ENCODE measurements around the gene HPCA. TPM values are rescaled to one million over a fixed set of nuclear protein-coding genes. Genes with fewer than 3 reads are reported as not detected.

The HPCA gene
- under 1 TPM in 2 of 4 donors, not detected in 2; 0.64 to 0.96 TPM for total RNA-seq

DNA sequence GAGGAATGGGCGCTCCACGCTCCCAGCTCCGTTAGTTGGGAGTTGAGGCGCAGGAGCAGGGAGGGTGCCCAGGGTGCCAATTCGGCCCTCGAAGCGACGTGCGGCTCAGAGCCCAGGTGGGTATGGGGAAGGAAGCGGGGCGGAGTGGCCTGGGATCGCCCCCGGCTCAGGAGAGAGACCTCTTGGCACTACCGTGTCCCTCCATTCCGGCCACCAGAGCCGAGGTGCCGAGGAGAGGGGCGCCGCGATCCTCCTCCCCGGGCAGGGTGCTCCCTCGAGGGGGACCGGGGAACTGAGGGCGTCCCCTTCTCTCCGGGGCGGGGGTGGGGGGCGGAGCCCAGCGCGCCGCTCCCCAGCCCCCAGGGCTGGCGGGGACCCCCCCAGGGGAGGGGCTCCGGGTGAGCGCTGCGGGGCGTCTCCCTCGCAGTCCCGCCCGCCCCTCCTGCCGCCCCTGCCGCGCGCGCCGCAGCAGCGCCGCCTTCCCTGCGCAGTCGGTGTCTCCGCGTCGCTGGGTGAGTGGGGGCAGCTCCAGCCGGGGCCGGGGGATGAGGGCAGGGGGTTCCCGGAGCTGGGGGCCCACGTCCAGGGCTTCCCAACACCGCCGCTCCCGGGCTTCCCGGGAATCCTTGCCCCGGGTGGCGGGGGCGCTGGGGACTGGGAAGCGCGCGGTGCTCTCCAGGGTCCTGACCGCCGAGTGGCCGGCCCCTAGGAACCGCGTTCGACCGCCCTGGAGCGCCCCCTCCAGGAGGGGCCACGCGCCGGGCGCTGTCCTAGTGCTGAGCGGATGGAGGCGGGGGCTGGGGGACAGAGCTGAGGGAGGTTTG is at the start of gene HPCA:
TSS of gene HPCA (plus strand) at position 488 of the 824 bp plus-strand sequence. CDS start 2,408 bp downstream, outside the sequence.
- peak; percentile 72 for DNase-seq
- 6% methylated on average over 45 of the region's 79 CpGs; no CpG with 5 or more reads in 1 of the 2 donors for WGBS, 2 donors (ENCODE audit: low coverage in 1 of 2)
- intact Hi-C loops (cut with DNase I; ENCODE audit: low total_unique reads) (no loop called here), in situ Hi-C loops (cut with MboI; ENCODE audit: low pct_ligation_motif_present in 1 of 4, low pct_unique_long_range_greater_than_20kb in 1 of 4, low sequenced_read_pairs in 3 of 4) (no loop called here)
- no peaks in the 10 kb centered on the region for H3K36me3 ChIP-seq
- no peak within 1 kb of the TSS for H3K27ac ChIP-seq
- no peaks in the 10 kb centered on the region for H3K9me3 ChIP-seq
- H3K27me3 ChIP-seq, result peaks cover 62% of the 10 kb centered on the region
- H3K4me1 ChIP-seq, result peaks cover 0 to 12% (median 6%) of the 10 kb centered on the region in 4 donors
- TF ChIP-seq, protein P1, sequence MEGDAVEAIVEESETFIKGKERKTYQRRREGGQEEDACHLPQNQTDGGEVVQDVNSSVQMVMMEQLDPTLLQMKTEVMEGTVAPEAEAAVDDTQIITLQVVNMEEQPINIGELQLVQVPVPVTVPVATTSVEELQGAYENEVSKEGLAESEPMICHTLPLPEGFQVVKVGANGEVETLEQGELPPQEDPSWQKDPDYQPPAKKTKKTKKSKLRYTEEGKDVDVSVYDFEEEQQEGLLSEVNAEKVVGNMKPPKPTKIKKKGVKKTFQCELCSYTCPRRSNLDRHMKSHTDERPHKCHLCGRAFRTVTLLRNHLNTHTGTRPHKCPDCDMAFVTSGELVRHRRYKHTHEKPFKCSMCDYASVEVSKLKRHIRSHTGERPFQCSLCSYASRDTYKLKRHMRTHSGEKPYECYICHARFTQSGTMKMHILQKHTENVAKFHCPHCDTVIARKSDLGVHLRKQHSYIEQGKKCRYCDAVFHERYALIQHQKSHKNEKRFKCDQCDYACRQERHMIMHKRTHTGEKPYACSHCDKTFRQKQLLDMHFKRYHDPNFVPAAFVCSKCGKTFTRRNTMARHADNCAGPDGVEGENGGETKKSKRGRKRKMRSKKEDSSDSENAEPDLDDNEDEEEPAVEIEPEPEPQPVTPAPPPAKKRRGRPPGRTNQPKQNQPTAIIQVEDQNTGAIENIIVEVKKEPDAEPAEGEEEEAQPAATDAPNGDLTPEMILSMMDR (IDR thresholded peaks at IDR 0.05), result peak; percentile 22 to 60 (median 49)
- TF ChIP-seq POLR2AphosphoS5 (IDR thresholded peaks at IDR 0.05), result no peak
- H3K4me3 ChIP-seq, result peak within 1 kb of the TSS in 2 of 4 donors; percentile 12 to 35

- no peak overlapping the region for H3K27ac ChIP-seq
- H3K36me3 ChIP-seq, result peaks cover 0 to 37% (median 7%) of the 10 kb centered on the region in 4 donors
- intact Hi-C loops (cut with DNase I; ENCODE audit: low total_unique reads) (no loop called here), in situ Hi-C loops (cut with MboI; ENCODE audit: low pct_ligation_motif_present in 1 of 4, low pct_unique_long_range_greater_than_20kb in 1 of 4, low sequenced_read_pairs in 3 of 4) (no loop called here)
- H3K9me3 ChIP-seq, result peaks cover 0 to 3% of the 10 kb centered on the region in 2 donors
- H3K4me3 ChIP-seq, result no peak overlapping the region
- DNase-seq, result no peak
- no peaks in the 10 kb centered on the region for H3K4me1 ChIP-seq
- TF ChIP-seq EP300 (IDR thresholded peaks at IDR 0.05; ENCODE audit: low read depth) (no peak), POLR2A (IDR thresholded peaks at IDR 0.05) (no peak), POLR2AphosphoS5 (IDR thresholded peaks at IDR 0.05) (no peak)
- TF ChIP-seq, protein P1 (IDR thresholded peaks at IDR 0.05), result no peak
- WGBS, 2 donors (ENCODE audit: low coverage in 1 of 2), result 40 to 42% methylated on average over 2 of the region's 2 CpGs
- H3K27me3 ChIP-seq, result no peaks in the 10 kb centered on the region
Observed at GRCh38 chr1:32848354-32849063, 37.8 kb upstream of the HPCA start.

GRCh38 chr1:32855861-32856617 is 30.3 kb upstream of the HPCA start:
- H3K27ac ChIP-seq, result peak overlapping the region in 1 of 4 donors; percentile 12
- TF ChIP-seq EP300 (IDR thresholded peaks at IDR 0.05; ENCODE audit: low read depth), result no peak
- no peak for TF ChIP-seq POLR2AphosphoS5 (IDR thresholded peaks at IDR 0.05)
- TF ChIP-seq POLR2A (IDR thresholded peaks at IDR 0.05), result no peak
- TF ChIP-seq, protein P1 (IDR thresholded peaks at IDR 0.05), result no peak
- intact Hi-C loops (cut with DNase I; ENCODE audit: low total_unique reads), result no loop called here
- no peaks in the 10 kb centered on the region for H3K4me1 ChIP-seq
- peaks cover 0 to 37% (median 14%) of the 10 kb centered on the region in 4 donors for H3K36me3 ChIP-seq
- no peak for DNase-seq
- 55 to 71% methylated on average over 13 of the region's 13 CpGs for WGBS, 2 donors (ENCODE audit: low coverage in 1 of 2)
- no peaks in the 10 kb centered on the region for H3K9me3 ChIP-seq
- in situ Hi-C loops (cut with MboI; ENCODE audit: low pct_ligation_motif_present in 1 of 4, low pct_unique_long_range_greater_than_20kb in 1 of 4, low sequenced_read_pairs in 3 of 4), result no loop called here
- H3K4me3 ChIP-seq, result no peak overlapping the region
- H3K27me3 ChIP-seq, result no peaks in the 10 kb centered on the region

DNA sequence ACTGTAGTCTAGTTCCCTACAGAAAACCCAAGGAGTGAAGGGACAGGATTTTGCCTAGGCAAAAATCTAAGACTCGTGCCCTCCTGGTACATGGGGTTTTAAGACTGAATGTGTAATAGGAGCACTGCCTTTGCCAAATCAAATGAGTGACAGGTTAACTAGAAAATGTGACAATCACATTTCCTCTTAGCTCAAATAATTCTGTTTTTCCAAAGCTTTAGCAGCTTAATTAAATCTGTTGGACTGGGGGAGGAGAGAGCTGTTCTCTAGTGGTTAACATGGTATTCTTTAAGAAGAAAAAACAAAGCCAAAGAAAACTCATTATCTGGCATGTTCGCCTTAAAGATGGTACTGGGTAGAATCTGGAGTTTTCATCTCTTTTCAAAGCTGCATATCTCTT is 28.2 kb upstream of the HPCA start:
- Histone ChIP-seq H3K4me3 (no peak overlapping the region), H3K27me3 (no peaks in the 10 kb centered on the region), H3K27ac (no peak overlapping the region), H3K36me3 (peaks cover 0 to 35% (median 13%) of the 10 kb centered on the region in 4 donors), H3K4me1 (no peaks in the 10 kb centered on the region), H3K9me3 (no peaks in the 10 kb centered on the region)
- in situ Hi-C loops (cut with MboI; ENCODE audit: low pct_ligation_motif_present in 1 of 4, low pct_unique_long_range_greater_than_20kb in 1 of 4, low sequenced_read_pairs in 3 of 4), result no loop called here
- no peak for DNase-seq
- intact Hi-C loops (cut with DNase I; ENCODE audit: low total_unique reads), result no loop called here
- TF ChIP-seq POLR2AphosphoS5 (IDR thresholded peaks at IDR 0.05), result no peak
- TF ChIP-seq POLR2A (IDR thresholded peaks at IDR 0.05), result no peak
- TF ChIP-seq EP300 (IDR thresholded peaks at IDR 0.05; ENCODE audit: low read depth), result no peak
- TF ChIP-seq, protein P1 (IDR thresholded peaks at IDR 0.05), result no peak
- 86 to 94% methylated on average over 2 of the region's 2 CpGs for WGBS, 2 donors (ENCODE audit: low coverage in 1 of 2)
